ENCODE measurements around the gene TMF1. TPM values are rescaled to one million over a fixed set of nuclear protein-coding genes. Genes with fewer than 3 reads are reported as not detected.

Gene TMF1
- total and polyA plus RNA-seq, 12 donors, result 6.0 to 23.2 (median 20.1) TPM

- DNase-seq (peak; percentile 84 to 86), ATAC-seq (peak; percentile 30 to 86 (median 72))
- peaks cover 0 to 12% (median 0%) of the 10 kb centered on the region in 9 donors for H3K36me3 ChIP-seq
- peak overlapping the region; percentile 91 to 97 (median 96) for H3K27ac ChIP-seq
- no peaks in the 10 kb centered on the region for H3K9me3 ChIP-seq
- peak overlapping the region; percentile 67 to 94 (median 91) for H3K4me3 ChIP-seq
- WGBS, 2 donors, result 2 to 3% methylated on average over 8 of the region's 8 CpGs
- TF ChIP-seq CTCF (IDR thresholded peaks at IDR 0.05), result no peak
- peaks cover 11 to 90% (median 80%) of the 10 kb centered on the region in 9 donors for H3K4me1 ChIP-seq
- intact Hi-C loops (cut with DNase I), result no loop called here
- no peaks in the 10 kb centered on the region for H3K27me3 ChIP-seq
Observed at GRCh38 chr3:69085833-69086722, 33.9 kb upstream of the TMF1 start.

GRCh38 chr3:69085168-69085832, 33.2 kb upstream of the TMF1 start:
- H3K9me3 ChIP-seq, result no peaks in the 10 kb centered on the region
- 0% methylated on average over 26 of the region's 26 CpGs for WGBS, 2 donors
- peak in 1 of 2 donors; percentile 39 for DNase-seq
- peak overlapping the region; percentile 91 to 97 (median 96) for H3K27ac ChIP-seq
- peaks cover 11 to 90% (median 81%) of the 10 kb centered on the region in 9 donors for H3K4me1 ChIP-seq
- H3K27me3 ChIP-seq, result no peaks in the 10 kb centered on the region
- peaks cover 0 to 8% (median 0%) of the 10 kb centered on the region in 9 donors for H3K36me3 ChIP-seq
- H3K4me3 ChIP-seq, result peak overlapping the region; percentile 67 to 94 (median 91)
- intact Hi-C loops (cut with DNase I), result no loop called here
- TF ChIP-seq CTCF (IDR thresholded peaks at IDR 0.05), result no peak
- ATAC-seq, result peak; percentile 6 to 53 (median 42)

- peak; percentile 93 to 95 for DNase-seq
- 2% methylated on average over 32 of the region's 32 CpGs for WGBS, 2 donors
- Histone ChIP-seq H3K4me1 (peaks cover 11 to 85% (median 74%) of the 10 kb centered on the region in 9 donors), H3K36me3 (peaks cover 0 to 4% (median 0%) of the 10 kb centered on the region in 9 donors), H3K4me3 (peak within 1 kb of the TSS; percentile 67 to 94 (median 91)), H3K27me3 (no peaks in the 10 kb centered on the region), H3K9me3 (no peaks in the 10 kb centered on the region), H3K27ac (peak within 1 kb of the TSS; percentile 91 to 97 (median 96))
- intact Hi-C loops (cut with DNase I), result loop anchor here in 3 of 10 donors (5.0 kb wide), 2 partner anchors 33 to 38 kb away; partner anchors contain the start of gene LMOD3 (in 2 of the 3)
- peak; percentile 65 to 83 (median 76) for ATAC-seq
- TF ChIP-seq CTCF (IDR thresholded peaks at IDR 0.05), result no peak
Observed at GRCh38 chr3:69084326-69085167, 32.4 kb upstream of the TMF1 start, which contains the start of gene ARL6IP5. Gene ARL6IP5, plus strand, starts transcription at chr3:69084937. Its CDS starts 111 bp downstream, at chr3:69085048.
